SU-DHL-6 (cell line): ENCODE data around the gene AFF4.

Experiments
- H2AFZ ChIP-seq: fragments of 200-600 bp; sonication (generic); 2 replicates; pipeline ENCODE4 v1.6.1; 2014; ENCODE audit warnings: low read depth, mild to moderate bottlenecking, moderate library complexity, mixed read lengths, antibody characterized with exemption, low read length; ENCODE audit not compliant: severe bottlenecking
- H3F3A ChIP-seq: fragments of 200-600 bp; shearing (Covaris generic); 2 replicates; pipeline ENCODE4 v1.6.0; 2016; ENCODE audit warnings: antibody characterized with exemption, mild to moderate bottlenecking; ENCODE audit not compliant: insufficient read depth
- H3K27ac ChIP-seq: fragments of 200-600 bp; sonication (generic); 2 replicates; pipeline ENCODE4 v1.5.1; 2016; ENCODE audit warnings: low read depth, mild to moderate bottlenecking, low read length, moderate library complexity, mixed read lengths
- H3K27me3 ChIP-seq: fragments of 200-600 bp; sonication (generic), shearing (Covaris generic); 2 replicates; pipeline ENCODE4 v1.6.0; 2014; ENCODE audit warnings: mild to moderate bottlenecking, low read length
- H3K36me3 ChIP-seq: fragments of 200-600 bp; sonication (generic); 2 replicates; pipeline ENCODE4 v1.6.1; 2014; ENCODE audit warnings: mild to moderate bottlenecking, low read length, mixed read lengths
- H3K4me2 ChIP-seq: fragments of 300-600, 200-600 bp; shearing (Covaris generic), sonication (generic); 2 replicates; pipeline ENCODE4 v1.6.0; 2014; ENCODE audit warnings: low read length, low read depth, mild to moderate bottlenecking; ENCODE audit not compliant: poor library complexity, severe bottlenecking
- H3K4me3 ChIP-seq: fragments of 200-600 bp; sonication (generic); 2 replicates; pipeline ENCODE4 v1.5.1; 2014; ENCODE audit warnings: antibody characterized with exemption, low read length, mild to moderate bottlenecking, mixed read lengths; ENCODE audit not compliant: insufficient read depth, poor library complexity, severe bottlenecking
- H3K79me2 ChIP-seq: fragments of 200-600 bp; sonication (generic); 2 replicates; pipeline ENCODE4 v1.6.1; 2014; ENCODE audit warnings: mild to moderate bottlenecking, low read length, moderate library complexity; ENCODE audit not compliant: insufficient read depth
- H3K9ac ChIP-seq: fragments of 200-600 bp; sonication (generic); 2 replicates; pipeline ENCODE4 v1.7.0; 2014; ENCODE audit warnings: mild to moderate bottlenecking, low read length
- H3K9me2 ChIP-seq: fragments of 200-600 bp; sonication (generic); replicated peaks from 2 replicates; pipeline ENCODE4 v1.6.1; 2014; ENCODE audit warnings: low read length; ENCODE audit not compliant: insufficient read depth
- H3K9me3 ChIP-seq: fragments of 200-600 bp; sonication (generic); 2 replicates; pipeline ENCODE4 v1.6.1; 2014; ENCODE audit warnings: low read length, mixed read lengths; ENCODE audit not compliant: insufficient read depth
- H4K20me1 ChIP-seq: fragments of 200-600 bp; sonication (generic); 2 replicates; pipeline ENCODE4 v1.6.1; 2014; ENCODE audit warnings: low read depth, mild to moderate bottlenecking, antibody characterized with exemption, low read length, moderate library complexity, mixed read lengths
- CTCF ChIP-seq: fragments of 200-600 bp; sonication (generic); IDR thresholded peaks from one replicate; pipeline ENCODE4 v1.5.1; 2017; ENCODE audit warnings: antibody characterized with exemption, mild to moderate bottlenecking, low read length, moderate library complexity; ENCODE audit not compliant: insufficient read depth, poor library complexity, severe bottlenecking
- EZH2phosphoT487 ChIP-seq: fragments of 200-600 bp; sonication (generic), shearing (Covaris generic); conservative IDR thresholded peaks from 2 replicates; pipeline ENCODE4 v1.6.1; 2018; ENCODE audit warnings: mild to moderate bottlenecking, antibody characterized with exemption, low read length, moderate library complexity, mixed read lengths

Gene AFF4

GRCh38 chr5:132848270-132848669 is 115.2 kb downstream of the AFF4 start:
- Histone ChIP-seq H3K36me3 (no peaks in the 10 kb centered on the region), H4K20me1 (no peaks in the 10 kb centered on the region), H3K27ac (no peak overlapping the region), H3K9me2 (no peaks in the 10 kb centered on the region), H2AFZ (no peak overlapping the region), H3K9ac (no peak overlapping the region), H3K4me3 (no peak overlapping the region), H3F3A (no peaks in the 10 kb centered on the region), H3K9me3 (no peaks in the 10 kb centered on the region), H3K4me2 (no peak overlapping the region), H3K79me2 (no peaks in the 10 kb centered on the region), H3K27me3 (no peaks in the 10 kb centered on the region)
- TF ChIP-seq CTCF (no peak), EZH2phosphoT487 (no peak)

GRCh38 chr5:132841305-132841704 is 122.1 kb downstream of the AFF4 start:
- H3K36me3 ChIP-seq, result no peaks in the 10 kb centered on the region
- no peaks in the 10 kb centered on the region for H3K9me2 ChIP-seq
- no peaks in the 10 kb centered on the region for H3K27me3 ChIP-seq
- no peaks in the 10 kb centered on the region for H3K9me3 ChIP-seq
- no peak for TF ChIP-seq EZH2phosphoT487
- TF ChIP-seq CTCF, result no peak
- no peaks in the 10 kb centered on the region for H3K79me2 ChIP-seq
- H3K4me2 ChIP-seq, result no peak overlapping the region
- no peaks in the 10 kb centered on the region for H3F3A ChIP-seq
- H3K9ac ChIP-seq, result no peak overlapping the region
- H2AFZ ChIP-seq, result no peak overlapping the region
- H4K20me1 ChIP-seq, result no peaks in the 10 kb centered on the region
- H3K4me3 ChIP-seq, result no peak overlapping the region
- no peak overlapping the region for H3K27ac ChIP-seq

- H3K4me2 ChIP-seq, result no peak overlapping the region
- no peak overlapping the region for H3K4me3 ChIP-seq
- H3K9me2 ChIP-seq, result no peaks in the 10 kb centered on the region
- H3K9ac ChIP-seq, result no peak overlapping the region
- no peak overlapping the region for H2AFZ ChIP-seq
- H3K36me3 ChIP-seq, result no peaks in the 10 kb centered on the region
- H3K9me3 ChIP-seq, result no peaks in the 10 kb centered on the region
- H3K27ac ChIP-seq, result no peak overlapping the region
- H3K79me2 ChIP-seq, result no peaks in the 10 kb centered on the region
- TF ChIP-seq CTCF (no peak), EZH2phosphoT487 (no peak)
- H3F3A ChIP-seq, result no peaks in the 10 kb centered on the region
- H3K27me3 ChIP-seq, result no peaks in the 10 kb centered on the region
- no peaks in the 10 kb centered on the region for H4K20me1 ChIP-seq
These were observed 122.5 kb downstream of the AFF4 start for GRCh38 chr5:132840896-132841295.
